Stimulated activated CD8-positive, alpha-beta memory T cell treated with anti-CD3 and anti-CD28 coated beads, Interleukin-2, amount 100 ng/mL, for 48 hours (primary cell): ENCODE measurements around the gene CHMP2A.
"Not testable (repeated sequence)": the region's sequence is repeated elsewhere in the genome, so short reads cannot be mapped to it uniquely, and the experiment has no call there.

Experiments
- DNase-seq, 2 donors: peaks; one replicate each; pipeline ENCODE4 v3.0.0-alpha.2; 2020; ENCODE audit warnings: low read depth in 2 of 2

Gene CHMP2A

GRCh38 chr19:58511353-58512208 lies 43.3 kb downstream of the CHMP2A start, which contains the start of gene SLC27A5:
Gene SLC27A5, minus strand, starts transcription at chr19:58511992. Its CDS starts 37 bp downstream, at chr19:58511955.
- DNase-seq = no peak

- no peak for DNase-seq
Measured at GRCh38 chr19:58510084-58510862, 44.6 kb downstream of the CHMP2A start.

- DNase-seq = no peak
Measured at GRCh38 chr19:58509731-58510083, 45.2 kb downstream of the CHMP2A start.

GRCh38 chr19:58507602-58508223 lies 47.2 kb downstream of the CHMP2A start:
- DNase-seq = not testable (repeated sequence)
